ENCODE results near the gene ADCY9.
"Not testable (repeated sequence)": the region's sequence is repeated elsewhere in the genome, so short reads cannot be mapped to it uniquely, and the experiment has no call there.

DNA sequence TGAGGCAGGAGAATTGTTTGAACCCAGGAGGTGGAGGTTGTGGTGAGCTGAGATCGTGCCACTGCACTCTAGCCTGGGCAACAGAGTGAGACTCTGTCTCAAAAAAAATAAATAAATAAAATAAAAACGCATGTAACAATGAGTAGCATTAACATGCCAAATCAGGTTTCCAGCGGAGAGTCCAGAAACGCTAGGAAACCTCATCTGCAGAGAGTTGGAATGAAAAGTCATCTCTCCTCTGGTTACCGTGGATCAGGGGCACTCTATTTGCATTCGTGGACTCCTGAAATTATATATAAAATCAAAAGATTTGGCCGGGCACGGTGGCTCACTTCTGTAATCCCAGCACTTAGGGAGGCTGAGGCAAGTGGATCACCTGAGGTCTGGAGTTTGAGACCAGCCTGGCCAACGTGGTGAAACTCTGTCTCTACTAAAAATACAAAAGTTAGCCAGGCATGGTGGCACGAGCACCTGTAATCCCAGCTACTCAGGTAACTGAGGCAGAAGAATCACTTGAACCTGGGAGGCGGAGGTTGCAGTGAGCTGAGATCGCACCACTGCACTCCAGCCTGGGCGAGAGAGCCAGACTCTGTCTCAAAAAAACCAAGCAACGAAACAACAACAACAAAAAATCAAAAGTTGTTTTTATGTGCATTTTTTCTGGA is 156.2 kb downstream of the ADCY9 start:
- TF ChIP-seq, protein P1, sequence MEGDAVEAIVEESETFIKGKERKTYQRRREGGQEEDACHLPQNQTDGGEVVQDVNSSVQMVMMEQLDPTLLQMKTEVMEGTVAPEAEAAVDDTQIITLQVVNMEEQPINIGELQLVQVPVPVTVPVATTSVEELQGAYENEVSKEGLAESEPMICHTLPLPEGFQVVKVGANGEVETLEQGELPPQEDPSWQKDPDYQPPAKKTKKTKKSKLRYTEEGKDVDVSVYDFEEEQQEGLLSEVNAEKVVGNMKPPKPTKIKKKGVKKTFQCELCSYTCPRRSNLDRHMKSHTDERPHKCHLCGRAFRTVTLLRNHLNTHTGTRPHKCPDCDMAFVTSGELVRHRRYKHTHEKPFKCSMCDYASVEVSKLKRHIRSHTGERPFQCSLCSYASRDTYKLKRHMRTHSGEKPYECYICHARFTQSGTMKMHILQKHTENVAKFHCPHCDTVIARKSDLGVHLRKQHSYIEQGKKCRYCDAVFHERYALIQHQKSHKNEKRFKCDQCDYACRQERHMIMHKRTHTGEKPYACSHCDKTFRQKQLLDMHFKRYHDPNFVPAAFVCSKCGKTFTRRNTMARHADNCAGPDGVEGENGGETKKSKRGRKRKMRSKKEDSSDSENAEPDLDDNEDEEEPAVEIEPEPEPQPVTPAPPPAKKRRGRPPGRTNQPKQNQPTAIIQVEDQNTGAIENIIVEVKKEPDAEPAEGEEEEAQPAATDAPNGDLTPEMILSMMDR (IDR thresholded peaks at IDR 0.05), result not testable (repeated sequence)
- not testable (repeated sequence) for TF ChIP-seq POLR2A (IDR thresholded peaks at IDR 0.05)

Measured in tibial nerve (tissue), 3 donors.